ENCODE results near the gene MTA3. TPM values are rescaled to one million over a fixed set of nuclear protein-coding genes. Genes with fewer than 3 reads are reported as not detected.

The MTA3 gene
- total and polyA plus RNA-seq, 2 donors (not counting 1 experiment from before 2014, with no cell fraction given): 13.4 to 33.2 TPM

DNA sequence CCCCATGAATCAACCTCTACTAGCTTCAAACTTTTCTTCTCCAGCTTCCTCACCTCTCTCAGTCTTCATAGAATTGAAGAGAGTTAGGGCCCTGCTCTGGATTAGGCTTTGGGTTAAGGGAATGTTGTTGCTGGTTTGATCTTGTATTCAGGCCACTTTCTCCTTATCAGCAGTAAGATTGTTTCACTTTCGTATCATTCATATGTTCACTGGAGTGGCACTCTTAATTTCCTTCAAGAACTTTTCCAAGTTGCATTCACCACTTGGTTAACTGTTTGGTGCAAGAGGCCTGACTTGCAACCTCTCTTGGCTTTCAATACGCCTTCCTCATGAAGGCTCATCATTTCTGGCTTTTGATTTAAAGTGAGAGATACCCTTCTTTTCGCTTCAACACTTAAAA lies 172.7 kb downstream of the MTA3 start:
- H3K4me1 Mint-ChIP-seq: peaks cover 5% of the 10 kb centered on the region
- WGBS (ENCODE audit: insufficient coverage): 60% methylated on average over 1 of the region's 3 CpGs
- intact Hi-C loops (cut with micrococcal nuclease): no loop called here
- H3K27me3 ChIP-seq (replicated peaks in 1 of 4; ENCODE audit: control extremely low read depth in 1 of 4, control insufficient read depth in 3 of 4, insufficient read depth in 4 of 4, low read length in 3 of 4): no peaks in the 10 kb centered on the region
- H3K9ac ChIP-seq (ENCODE audit: low read length): no peak overlapping the region
- H4K20me1 ChIP-seq (ENCODE audit: control insufficient read depth, insufficient read depth, low read length, poor library complexity, severe bottlenecking): no peaks in the 10 kb centered on the region
- no peak overlapping the region for H3K4me2 ChIP-seq (replicated peaks; ENCODE audit: low read depth, low read length, poor library complexity, severe bottlenecking)
- H3K27ac Mint-ChIP-seq: no peak overlapping the region
- no peak overlapping the region for H3K4me3 Mint-ChIP-seq
- H3K9me3 ChIP-seq (ENCODE audit: control extremely low read depth in 1 of 3, control insufficient read depth in 2 of 3, insufficient read depth in 1 of 3, low read length in 2 of 3): peaks cover 2 to 16% (median 3%) of the 10 kb centered on the region in 3 donors
- no peak overlapping the region for H3K4me3 ChIP-seq (ENCODE audit: control extremely low read depth in 1 of 5, extremely low read depth in 1 of 5, insufficient read depth in 1 of 5, low read depth in 2 of 5, low read length in 4 of 5)
- TF ChIP-seq EZH2 (IDR thresholded peaks at IDR 0.05; ENCODE audit: borderline replicate concordance, insufficient read depth, low read depth, low read length, poor library complexity, severe bottlenecking): no peak
- TF ChIP-seq CTCF (IDR thresholded peaks at IDR 0.05): no peak
- H2AFZ ChIP-seq (ENCODE audit: insufficient read depth, low read depth, low read length, poor library complexity, severe bottlenecking): no peak overlapping the region
- no peaks in the 10 kb centered on the region for H3K4me1 ChIP-seq (ENCODE audit: control insufficient read depth in 2 of 2, insufficient read depth in 2 of 2, low read length in 2 of 2)
- H3K36me3 ChIP-seq (replicated peaks in 1 of 2; ENCODE audit: control extremely low read depth in 1 of 2, control insufficient read depth in 1 of 2, extremely low read depth in 1 of 2, insufficient read depth in 2 of 2, low read length in 1 of 2): peaks cover 0 to 8% of the 10 kb centered on the region in 2 experiments
- CTCF ChIA-PET: no interaction called here
- no peak overlapping the region for H3K27ac ChIP-seq (ENCODE audit: low read length in 2 of 2)
- POLR2A ChIA-PET: no interaction called here
- no peak for DNase-seq
- no peaks in the 10 kb centered on the region for H3K79me2 ChIP-seq (ENCODE audit: control insufficient read depth, insufficient read depth, low read length)
- no peaks in the 10 kb centered on the region for H3K27me3 Mint-ChIP-seq
- peaks cover 9% of the 10 kb centered on the region for H3K9me3 Mint-ChIP-seq (ENCODE audit: insufficient read depth)
- no peak for ATAC-seq (ENCODE audit: low read depth)

GRCh38 chr2:42742740-42743658 lies 174.6 kb downstream of the MTA3 start:
- H3K4me3 ChIP-seq (ENCODE audit: control extremely low read depth in 1 of 5, extremely low read depth in 1 of 5, insufficient read depth in 1 of 5, low read depth in 2 of 5, low read length in 4 of 5): no peak overlapping the region
- H3K4me1 ChIP-seq (ENCODE audit: control insufficient read depth in 2 of 2, insufficient read depth in 2 of 2, low read length in 2 of 2): no peaks in the 10 kb centered on the region
- CTCF ChIA-PET: interaction anchor here (1.0 to 1.8 kb wide), 4 partner anchors 14 to 50 kb away, joined by 3 to 10 read pairs (median 4); partner anchors contain the start of gene HAAO
- no peaks in the 10 kb centered on the region for H3K36me3 ChIP-seq (replicated peaks in 1 of 2; ENCODE audit: control extremely low read depth in 1 of 2, control insufficient read depth in 1 of 2, extremely low read depth in 1 of 2, insufficient read depth in 2 of 2, low read length in 1 of 2)
- no peaks in the 10 kb centered on the region for H4K20me1 ChIP-seq (ENCODE audit: control insufficient read depth, insufficient read depth, low read length, poor library complexity, severe bottlenecking)
- Mint-ChIP-seq H3K4me1 (peaks cover 5% of the 10 kb centered on the region), H3K4me3 (no peak overlapping the region), H3K27ac (no peak overlapping the region), H3K9me3 (ENCODE audit: insufficient read depth) (peaks cover 3% of the 10 kb centered on the region), H3K27me3 (no peaks in the 10 kb centered on the region)
- H2AFZ ChIP-seq (ENCODE audit: insufficient read depth, low read depth, low read length, poor library complexity, severe bottlenecking): no peak overlapping the region
- DNase-seq (no peak), ATAC-seq (ENCODE audit: low read depth) (no peak)
- intact Hi-C loops (cut with micrococcal nuclease): no loop called here
- H3K27me3 ChIP-seq (replicated peaks in 1 of 4; ENCODE audit: control extremely low read depth in 1 of 4, control insufficient read depth in 3 of 4, insufficient read depth in 4 of 4, low read length in 3 of 4): no peaks in the 10 kb centered on the region
- no peak for TF ChIP-seq EZH2 (IDR thresholded peaks at IDR 0.05; ENCODE audit: borderline replicate concordance, insufficient read depth, low read depth, low read length, poor library complexity, severe bottlenecking)
- no peak for TF ChIP-seq CTCF (IDR thresholded peaks at IDR 0.05)
- peaks cover 0 to 5% (median 2%) of the 10 kb centered on the region in 3 donors for H3K9me3 ChIP-seq (ENCODE audit: control extremely low read depth in 1 of 3, control insufficient read depth in 2 of 3, insufficient read depth in 1 of 3, low read length in 2 of 3)
- H3K9ac ChIP-seq (ENCODE audit: low read length): no peak overlapping the region
- POLR2A ChIA-PET: no interaction called here
- WGBS (ENCODE audit: insufficient coverage): 71% methylated on average over 2 of the region's 2 CpGs
- no peaks in the 10 kb centered on the region for H3K79me2 ChIP-seq (ENCODE audit: control insufficient read depth, insufficient read depth, low read length)
- H3K27ac ChIP-seq (ENCODE audit: low read length in 2 of 2): no peak overlapping the region
- no peak overlapping the region for H3K4me2 ChIP-seq (replicated peaks; ENCODE audit: low read depth, low read length, poor library complexity, severe bottlenecking)

Data from B cell (primary cell).